PFSK-1 (cell line): ENCODE data around the gene PITPNM2.

Experiments
- FOXP2 ChIP-seq: optimal IDR thresholded peaks from 2 replicates; pipeline ENCODE3; 2011; ENCODE audit warnings: borderline replicate concordance, control low read depth, inconsistent platforms; ENCODE audit not compliant: insufficient read depth; ENCODE audit errors: extremely low read length, extremely low read depth
- POLR2AphosphoS5 ChIP-seq: IDR thresholded peaks from 2 replicates; pipeline ENCODE4 v1.6.1; 2012; ENCODE audit warnings: low read depth, mild to moderate bottlenecking, control low read depth, low read length, moderate library complexity
- REST ChIP-seq, 2 experiments: IDR thresholded peaks; 2 replicates each; pipeline versions ENCODE4 v1.6.1 to v1.8.0; 2011 to 2012; ENCODE audit warnings: low read depth in 2 of 2, low read length in 2 of 2, control low read depth in 1 of 2, inconsistent platforms in 1 of 2, mild to moderate bottlenecking in 1 of 2, moderate library complexity in 1 of 2; ENCODE audit not compliant: insufficient read depth in 1 of 2
- SIN3A ChIP-seq: IDR thresholded peaks from 2 replicates; pipeline ENCODE4 v1.6.1; 2012; ENCODE audit warnings: mild to moderate bottlenecking, low read length, moderate library complexity, borderline replicate concordance; ENCODE audit not compliant: insufficient read depth
- TAF1 ChIP-seq: IDR thresholded peaks from 2 replicates; pipeline ENCODE4 v1.6.1; 2012; ENCODE audit warnings: low read length, control low read depth, borderline replicate concordance; ENCODE audit not compliant: insufficient read depth

The PITPNM2 gene

GRCh38 chr12:123150275-123150743 lies 581 bp downstream of the PITPNM2 start:
- TF ChIP-seq REST (IDR thresholded peaks at IDR 0.05; ENCODE audit: insufficient read depth in 1 of 2, low read depth in 2 of 2, low read length in 2 of 2): no peak

- no peak for TF ChIP-seq SIN3A
- no peak for TF ChIP-seq POLR2AphosphoS5
- TF ChIP-seq FOXP2: no peak
- no peak for TF ChIP-seq TAF1
- TF ChIP-seq REST (IDR thresholded peaks at IDR 0.05; ENCODE audit: insufficient read depth in 1 of 2, low read depth in 2 of 2, low read length in 2 of 2): no peak
Observed at GRCh38 chr12:123149501-123150274, 1.2 kb downstream of the PITPNM2 start.

- no peak for TF ChIP-seq SIN3A
- TF ChIP-seq REST (IDR thresholded peaks at IDR 0.05; ENCODE audit: insufficient read depth in 1 of 2, low read depth in 2 of 2, low read length in 2 of 2): no peak
- no peak for TF ChIP-seq TAF1
- no peak for TF ChIP-seq FOXP2
- TF ChIP-seq POLR2AphosphoS5: no peak
Observed at GRCh38 chr12:123149088-123149487, 1.8 kb downstream of the PITPNM2 start.

- no peak for TF ChIP-seq TAF1
- no peak for TF ChIP-seq FOXP2
- no peak for TF ChIP-seq POLR2AphosphoS5
- TF ChIP-seq REST (IDR thresholded peaks at IDR 0.05; ENCODE audit: insufficient read depth in 1 of 2, low read depth in 2 of 2, low read length in 2 of 2): no peak
- TF ChIP-seq SIN3A: no peak
Observed at GRCh38 chr12:123148655-123149054, 2.2 kb downstream of the PITPNM2 start.

GRCh38 chr12:123148223-123148622 lies 2.7 kb downstream of the PITPNM2 start:
- TF ChIP-seq TAF1 (no peak), FOXP2 (no peak)
